ENCODE results near the gene SDHAF1.

- TF ChIP-seq EZH2 (IDR thresholded peaks at IDR 0.05), result no peak
- TF ChIP-seq CTCF (IDR thresholded peaks at IDR 0.05 in 2 of 3, conservative IDR thresholded peaks at IDR 0.05 in 1 of 3; ENCODE audit: borderline replicate concordance in 1 of 3, insufficient read depth in 1 of 3, low read depth in 2 of 3, low read length in 2 of 3), result no peak
- no peak for TF ChIP-seq EZH2phosphoT487 (IDR thresholded peaks at IDR 0.05; ENCODE audit: borderline replicate concordance)
- no peak for TF ChIP-seq ZBTB33 (IDR thresholded peaks at IDR 0.05; ENCODE audit: extremely low read depth, insufficient replicate concordance, low read length)
- no peak for TF ChIP-seq POLR2AphosphoS5 (IDR thresholded peaks at IDR 0.05; ENCODE audit: low read depth, low read length)
- TF ChIP-seq ZNF274 (IDR thresholded peaks at IDR 0.05; ENCODE audit: low read depth, low read length), result no peak
- TF ChIP-seq ZFX (IDR thresholded peaks at IDR 0.05), result no peak
- TF ChIP-seq REST (IDR thresholded peaks at IDR 0.05; ENCODE audit: low read depth), result no peak
- TF ChIP-seq SRF (IDR thresholded peaks at IDR 0.05; ENCODE audit: low read depth), result no peak
These were observed 3.1 kb upstream of the SDHAF1 start for GRCh38 chr19:35991731-35992450.
